ENCODE data around the gene MEAK7.

The MEAK7 gene

DNA sequence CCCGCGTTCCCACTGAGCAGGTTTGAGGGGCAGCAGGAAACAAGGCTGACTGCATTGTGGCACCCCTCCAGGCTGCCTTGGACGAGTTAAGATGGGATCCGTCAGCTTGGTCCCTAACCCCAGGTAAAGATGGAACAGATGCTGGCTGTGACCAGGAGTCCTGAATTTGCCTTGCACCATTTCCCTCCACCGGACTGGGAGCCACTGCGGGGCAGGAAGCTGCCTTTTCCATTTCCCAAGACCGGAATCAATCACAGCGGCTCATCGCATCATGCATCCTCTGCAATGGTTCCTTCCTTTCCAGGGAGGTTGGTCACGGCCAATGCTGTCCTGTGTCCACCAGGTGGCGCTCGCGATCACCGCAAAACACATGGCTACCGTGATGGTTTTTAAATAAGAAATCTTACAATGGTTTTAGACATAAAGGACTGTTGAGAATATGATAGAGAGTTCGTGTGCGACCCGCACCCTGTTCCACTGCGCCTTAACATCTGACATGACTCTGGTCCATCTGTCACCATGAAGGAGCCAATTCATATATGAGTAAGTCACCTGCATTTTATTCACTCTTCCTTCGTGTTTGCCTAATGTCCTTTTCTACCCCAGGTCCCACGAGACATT is 6.8 kb upstream of the MEAK7 start:
- peak; percentile 92 for DNase-seq

GRCh38 chr16:84509032-84509950 is 4.8 kb upstream of the MEAK7 start:
- no peak for DNase-seq

GRCh38 chr16:84508502-84508901 is 4.0 kb upstream of the MEAK7 start:
- no peak for DNase-seq

- peak; percentile 85 for DNase-seq
Measured at GRCh38 chr16:84507011-84507982, 2.8 kb upstream of the MEAK7 start.

- no peak for DNase-seq
Measured at GRCh38 chr16:84505249-84506187, 1.1 kb upstream of the MEAK7 start.

DNA sequence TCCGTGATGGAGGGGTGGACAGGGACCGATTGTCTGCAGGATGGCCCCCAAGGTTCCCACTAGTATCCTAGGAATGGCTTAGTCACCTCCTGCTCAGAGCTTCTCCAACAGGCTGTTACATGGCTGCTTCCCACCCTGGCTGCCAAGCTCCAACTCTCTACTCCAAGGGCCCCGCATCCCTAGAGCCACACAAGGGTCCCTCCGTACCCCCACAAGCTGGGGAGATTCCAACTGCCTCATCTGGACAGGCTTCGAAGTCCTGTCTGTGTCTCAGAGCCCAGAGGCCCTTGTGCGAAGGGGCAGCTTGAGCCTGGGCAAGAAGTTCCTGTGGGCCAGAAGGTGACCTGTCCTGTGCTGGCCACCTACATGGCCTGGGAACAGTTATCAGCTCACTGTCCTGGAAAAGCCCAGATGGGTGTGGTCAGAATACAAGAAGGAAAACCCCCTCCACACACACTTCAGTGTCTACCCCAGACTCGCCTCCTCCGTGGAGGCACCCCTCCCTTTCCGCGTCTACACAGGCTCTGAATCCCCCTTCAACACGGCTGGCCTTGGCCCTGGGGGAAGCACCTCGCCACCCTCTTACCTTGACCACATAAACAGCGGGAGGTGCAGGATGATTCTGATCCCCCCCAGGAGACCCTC is 586 bp downstream of the MEAK7 start:
- DNase-seq: no peak

- DNase-seq: no peak
Measured at GRCh38 chr16:84502581-84502980, 1.9 kb downstream of the MEAK7 start.

- DNase-seq: no peak
Measured at GRCh38 chr16:84502075-84502474, 2.4 kb downstream of the MEAK7 start.

DNA sequence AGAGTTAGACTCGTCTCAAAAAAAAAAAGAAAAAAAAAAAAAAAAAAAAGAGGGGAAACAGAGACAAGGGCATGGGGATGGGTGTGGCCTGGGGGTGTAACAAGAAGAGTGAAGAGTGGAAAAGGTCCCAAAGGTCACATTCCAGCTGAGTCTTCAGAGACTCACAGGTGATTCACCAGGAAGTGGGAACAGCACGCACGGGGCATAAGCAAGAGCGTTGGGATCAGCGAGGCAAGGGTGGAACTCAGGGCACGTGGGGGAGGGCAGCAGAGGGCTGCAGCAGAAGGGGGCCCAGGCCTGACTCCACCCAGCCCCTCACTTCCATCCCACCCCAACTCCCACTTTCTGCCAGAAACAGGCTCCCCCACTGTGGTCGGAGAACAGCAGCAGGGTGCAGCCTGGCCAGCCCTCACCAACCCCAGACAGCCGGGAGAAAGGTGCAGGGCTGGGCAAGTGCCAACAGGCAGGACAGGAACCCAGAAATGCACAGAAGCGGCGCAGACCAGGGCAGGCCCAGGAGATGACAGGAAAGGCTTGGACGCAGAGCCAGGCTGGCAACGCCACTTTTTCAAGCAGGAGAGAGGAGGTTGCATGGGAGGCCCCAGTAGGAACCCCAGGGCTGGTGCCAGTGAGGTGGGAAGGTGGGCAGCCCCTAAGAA is 3.3 kb downstream of the MEAK7 start:
- no peak for DNase-seq

- no peak for DNase-seq
Measured at GRCh38 chr16:84500531-84500930, 3.9 kb downstream of the MEAK7 start.

DNA sequence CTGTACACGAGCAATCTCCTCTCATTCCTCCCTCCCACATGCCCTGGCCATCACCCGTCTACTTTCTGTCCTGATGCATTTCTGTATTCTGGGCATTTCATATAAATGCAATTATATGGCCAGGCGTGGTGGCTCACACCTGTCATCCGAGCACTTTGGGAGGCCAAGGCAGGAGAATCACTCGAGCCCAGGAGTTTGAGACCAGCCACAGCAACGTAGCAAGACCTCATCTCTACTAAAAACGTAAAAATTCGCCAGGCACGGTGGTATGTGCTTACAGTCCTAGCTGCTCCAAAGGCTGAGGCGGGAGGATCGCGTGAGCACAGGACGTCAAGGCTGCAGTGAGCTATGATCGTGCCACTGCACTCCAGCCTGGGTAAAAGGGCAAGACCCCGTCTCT is 4.8 kb downstream of the MEAK7 start:
- no peak for DNase-seq

DNA sequence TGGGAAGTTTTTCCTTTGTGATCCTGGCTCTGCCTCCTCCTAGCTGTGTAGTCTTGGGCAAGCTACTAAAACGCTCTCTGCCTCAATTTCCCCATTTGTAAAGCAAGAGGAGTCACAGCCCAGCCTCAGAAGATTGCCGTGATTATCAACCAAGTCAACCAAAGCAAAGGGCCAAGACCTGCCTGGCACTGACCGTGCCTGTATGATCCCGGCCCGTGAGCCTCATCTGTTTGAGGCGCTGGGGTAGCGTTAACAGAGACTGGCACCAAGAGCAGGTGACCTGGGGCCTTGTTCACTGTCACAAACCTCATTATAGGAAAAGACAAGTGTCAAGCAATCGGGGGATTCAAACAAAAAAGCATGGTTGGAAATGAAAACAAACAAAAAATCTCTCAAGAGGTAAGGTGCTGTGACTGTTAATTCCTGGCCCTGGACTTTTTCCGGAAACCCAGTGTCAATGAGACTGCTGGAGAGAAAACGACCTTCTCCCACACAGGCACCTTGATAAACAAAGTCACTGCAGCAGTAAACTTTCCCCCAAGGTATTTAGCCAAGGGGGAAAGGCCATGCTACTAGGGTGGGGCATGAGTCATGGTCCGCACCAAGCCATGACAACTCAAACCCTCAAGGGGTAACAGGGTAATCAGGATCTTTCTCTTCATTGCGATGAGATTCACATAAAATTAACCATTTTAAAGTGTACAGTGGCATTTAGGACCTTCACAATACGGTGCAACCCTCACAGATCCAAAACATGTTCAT is 5.4 kb downstream of the MEAK7 start:
- DNase-seq: no peak

DNA sequence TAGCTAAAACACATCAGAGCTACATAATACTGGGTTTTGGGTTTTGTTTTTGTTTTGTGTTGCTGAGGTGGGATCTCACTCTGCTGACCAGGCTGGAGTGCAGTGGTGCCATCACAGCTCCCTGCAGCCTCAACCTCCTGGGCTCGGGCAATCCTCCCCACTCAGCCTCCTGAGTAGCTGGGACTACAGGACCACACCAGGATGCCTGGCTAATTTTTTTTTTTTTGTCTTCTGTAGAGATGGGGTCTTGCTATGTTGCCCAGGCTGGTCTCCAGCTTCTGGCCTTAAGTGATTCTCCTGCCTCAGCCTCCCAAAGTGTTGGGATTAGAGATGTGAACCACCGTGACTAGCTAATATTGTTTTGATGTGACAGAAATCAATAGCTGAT is 6.2 kb downstream of the MEAK7 start:
- DNase-seq: no peak

DNA sequence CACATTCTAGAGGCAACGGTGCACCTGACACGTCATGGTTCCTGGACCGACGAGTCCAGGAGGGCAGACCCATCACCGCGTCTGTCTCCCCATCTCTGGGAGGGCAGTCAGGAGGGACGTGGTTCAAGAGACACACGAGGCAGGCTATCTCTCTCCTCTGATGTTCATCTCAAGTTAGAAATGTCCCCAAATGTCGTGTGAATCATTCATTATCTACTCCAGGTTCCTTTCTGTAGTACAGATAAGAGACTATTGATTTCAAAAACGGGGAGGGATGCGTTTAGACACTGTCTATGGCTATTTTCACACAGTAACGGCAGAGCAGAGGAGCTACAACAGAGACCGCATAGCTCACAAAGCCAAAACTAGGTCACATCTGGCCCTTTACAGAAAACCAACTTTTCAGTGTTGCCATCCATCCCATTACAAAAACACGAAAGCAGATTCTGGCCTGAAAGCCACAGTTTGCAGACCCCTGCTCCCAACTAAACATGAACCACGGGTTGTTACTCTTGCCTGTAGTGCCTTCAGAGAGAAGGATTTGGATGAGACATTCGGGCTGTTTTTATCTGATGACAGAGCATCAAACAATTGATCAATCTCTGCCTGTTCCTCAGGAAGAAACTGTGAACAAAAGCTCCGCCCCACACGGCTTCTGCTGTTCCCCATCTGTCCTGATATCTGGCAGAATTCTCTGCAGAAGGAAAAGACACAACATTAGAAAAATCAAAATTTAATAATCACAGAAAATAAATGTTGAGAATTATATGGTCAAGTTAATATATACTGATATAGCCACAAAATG is 6.8 kb downstream of the MEAK7 start:
- no peak for DNase-seq

- no peak for DNase-seq
Measured at GRCh38 chr16:84496991-84497390, 7.5 kb downstream of the MEAK7 start.

DNA sequence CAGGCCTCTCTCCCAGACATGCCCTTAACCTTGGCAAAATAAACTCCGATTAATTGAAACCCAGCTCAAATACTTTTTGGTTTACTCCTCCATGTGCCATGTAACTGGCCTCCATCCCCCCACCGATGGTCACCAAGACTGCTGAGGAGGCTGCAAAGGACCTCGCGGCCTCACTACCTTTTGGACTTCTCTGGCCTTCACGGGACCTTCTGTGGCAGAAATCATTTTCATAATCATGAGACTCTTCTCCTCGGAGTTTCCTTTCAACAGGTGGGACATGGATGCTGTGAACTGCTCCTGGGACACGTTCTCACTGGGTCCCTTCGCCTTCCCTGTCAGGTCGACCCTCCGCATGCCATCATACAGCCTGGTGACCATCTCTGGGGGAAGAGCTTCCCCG is 9.0 kb downstream of the MEAK7 start:
- no peak for DNase-seq

DNA sequence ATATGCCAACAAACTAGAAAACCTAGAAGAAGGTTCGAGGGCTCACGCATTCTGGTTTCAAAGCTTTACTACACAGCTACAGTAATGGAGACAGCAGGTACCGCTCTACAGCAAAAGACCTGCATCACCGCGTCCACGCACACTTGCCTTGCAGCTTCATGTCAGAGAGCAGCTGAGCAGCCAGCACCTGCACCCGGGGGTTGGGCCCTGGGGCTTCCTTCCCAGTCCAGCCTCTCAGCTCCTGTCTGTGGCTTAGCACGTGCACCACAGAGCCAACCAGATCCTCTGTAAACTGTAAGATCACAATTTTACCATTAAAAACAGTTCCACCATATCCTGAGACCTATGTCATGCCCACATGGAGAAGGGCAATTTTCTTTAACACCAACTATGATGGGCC is 15.3 kb downstream of the MEAK7 start:
- no peak for DNase-seq

- DNase-seq: no peak
Measured at GRCh38 chr16:84487358-84487757, 17.1 kb downstream of the MEAK7 start.

GRCh38 chr16:84486551-84487235 is 17.8 kb downstream of the MEAK7 start:
- no peak for DNase-seq

Measured in suppressor macrophage treated with lipopolysaccharide for 4 hours (primary cell).